ENCODE results near the gene IL25.

Gene IL25

GRCh38 chr14:23361763-23362162 lies 10.8 kb upstream of the IL25 start:
- DNase-seq = no peak
- Histone ChIP-seq H3K27me3 (no peaks in the 10 kb centered on the region), H3K9me3 (no peaks in the 10 kb centered on the region), H3K4me3 (ENCODE audit: low read depth, low read length) (no peak overlapping the region), H3K36me3 (no peaks in the 10 kb centered on the region), H3K4me1 (no peaks in the 10 kb centered on the region)
- no peak for TF ChIP-seq CTCF (IDR thresholded peaks at IDR 0.05; ENCODE audit: low read depth, low read length)

DNA sequence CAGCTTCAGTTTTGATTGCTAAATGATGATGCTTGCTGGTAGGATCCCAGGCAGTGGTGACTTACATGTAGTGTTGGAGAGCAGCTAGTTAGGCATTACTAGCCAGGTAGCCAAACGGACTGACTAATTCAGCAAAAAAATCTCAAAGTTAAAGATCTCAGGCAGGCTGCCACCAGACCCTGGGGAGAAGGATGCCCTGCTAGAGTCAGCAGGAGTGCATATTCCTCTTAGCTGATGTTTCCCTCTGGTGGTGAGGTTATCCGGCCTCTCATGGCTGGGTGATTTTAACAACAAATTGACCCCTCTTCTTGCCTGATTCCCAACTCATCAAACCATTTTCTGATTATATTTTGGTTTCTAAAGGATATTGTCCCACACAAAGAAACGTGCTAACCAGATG lies 10.4 kb upstream of the IL25 start:
- H3K4me3 ChIP-seq (ENCODE audit: low read depth, low read length) = no peak overlapping the region
- H3K9me3 ChIP-seq = no peaks in the 10 kb centered on the region
- no peaks in the 10 kb centered on the region for H3K36me3 ChIP-seq
- H3K27me3 ChIP-seq = no peaks in the 10 kb centered on the region
- peak; percentile 47 for TF ChIP-seq CTCF (IDR thresholded peaks at IDR 0.05; ENCODE audit: low read depth, low read length)
- no peak for DNase-seq
- no peaks in the 10 kb centered on the region for H3K4me1 ChIP-seq

- H3K9me3 ChIP-seq = no peaks in the 10 kb centered on the region
- no peak overlapping the region for H3K4me3 ChIP-seq (ENCODE audit: low read depth, low read length)
- no peaks in the 10 kb centered on the region for H3K4me1 ChIP-seq
- TF ChIP-seq CTCF (IDR thresholded peaks at IDR 0.05; ENCODE audit: low read depth, low read length) = no peak
- DNase-seq = no peak
- H3K36me3 ChIP-seq = no peaks in the 10 kb centered on the region
- H3K27me3 ChIP-seq = no peaks in the 10 kb centered on the region
Measured at GRCh38 chr14:23364164-23365035, 8.2 kb upstream of the IL25 start.

GRCh38 chr14:23365036-23365731 lies 7.4 kb upstream of the IL25 start, which contains the start of gene EFS:
Gene EFS, minus strand, starts transcription at chr14:23365172. Its CDS starts 147 bp downstream, at chr14:23365025.
- no peaks in the 10 kb centered on the region for H3K36me3 ChIP-seq
- no peak for DNase-seq
- no peak within 1 kb of the TSS for H3K4me3 ChIP-seq (ENCODE audit: low read depth, low read length)
- no peak for TF ChIP-seq CTCF (IDR thresholded peaks at IDR 0.05; ENCODE audit: low read depth, low read length)
- H3K9me3 ChIP-seq = no peaks in the 10 kb centered on the region
- H3K4me1 ChIP-seq = no peaks in the 10 kb centered on the region
- no peaks in the 10 kb centered on the region for H3K27me3 ChIP-seq

- TF ChIP-seq CTCF (IDR thresholded peaks at IDR 0.05; ENCODE audit: low read depth, low read length) = no peak
- DNase-seq = no peak
- Histone ChIP-seq H3K36me3 (no peaks in the 10 kb centered on the region), H3K4me1 (no peaks in the 10 kb centered on the region), H3K27me3 (no peaks in the 10 kb centered on the region), H3K4me3 (ENCODE audit: low read depth, low read length) (no peak overlapping the region), H3K9me3 (no peaks in the 10 kb centered on the region)
Measured at GRCh38 chr14:23365732-23366425, 6.7 kb upstream of the IL25 start.

Data from BE2C (cell line).